Measurements from ENCODE around the gene SLC22A23. TPM values are rescaled to one million over a fixed set of nuclear protein-coding genes. Genes with fewer than 3 reads are reported as not detected.
"Not testable (repeated sequence)": the region's sequence is repeated elsewhere in the genome, so short reads cannot be mapped to it uniquely, and the experiment has no call there.

SLC22A23 gene
- total and polyA plus RNA-seq, 4 donors, result 4.9 to 45.4 (median 19.7) TPM

- 67% methylated on average over 36 of the region's 36 CpGs for WGBS
- DNase-seq (ENCODE audit: low spot score), result no peak
- Histone ChIP-seq H3K4me3 (ENCODE audit: low read depth in 1 of 3, low read length in 3 of 3) (no peak overlapping the region), H3K27me3 (ENCODE audit: control insufficient read depth in 4 of 4, insufficient read depth in 4 of 4, low read length in 3 of 4) (no peaks in the 10 kb centered on the region), H3K27ac (ENCODE audit: low read depth in 1 of 2, low read length in 2 of 2) (no peak overlapping the region), H3K4me1 (ENCODE audit: control insufficient read depth in 4 of 4, insufficient read depth in 4 of 4, low read length in 3 of 4) (peaks cover 2 to 9% (median 7%) of the 10 kb centered on the region in 4 donors), H3K9me3 (ENCODE audit: control insufficient read depth in 4 of 4, low read length in 3 of 4) (peaks cover 0 to 6% (median 0%) of the 10 kb centered on the region in 4 donors), H3K9ac (ENCODE audit: low read depth in 1 of 2, low read length in 2 of 2) (no peak overlapping the region), H3K36me3 (ENCODE audit: control insufficient read depth in 4 of 4, insufficient read depth in 3 of 4, low read depth in 1 of 4, low read length in 3 of 4) (no peaks in the 10 kb centered on the region)
- no peak for TF ChIP-seq NR2F2 (IDR thresholded peaks at IDR 0.05)
- TF ChIP-seq GABPA (IDR thresholded peaks at IDR 0.05 in 1 of 2, conservative IDR thresholded peaks at IDR 0.05 in 1 of 2), result no peak
- no peak for TF ChIP-seq FOXA2 (IDR thresholded peaks at IDR 0.05)
- TF ChIP-seq YY1 (IDR thresholded peaks at IDR 0.05), result no peak
- no peak for TF ChIP-seq HNF4A (conservative IDR thresholded peaks at IDR 0.05)
Observed at GRCh38 chr6:3247255-3248146, 209.3 kb downstream of the SLC22A23 start.

GRCh38 chr6:3245216-3245615, 211.6 kb downstream of the SLC22A23 start:
- Histone ChIP-seq H3K27me3 (ENCODE audit: control insufficient read depth in 4 of 4, insufficient read depth in 4 of 4, low read length in 3 of 4) (no peaks in the 10 kb centered on the region), H3K36me3 (ENCODE audit: control insufficient read depth in 4 of 4, insufficient read depth in 3 of 4, low read depth in 1 of 4, low read length in 3 of 4) (no peaks in the 10 kb centered on the region), H3K9me3 (ENCODE audit: control insufficient read depth in 4 of 4, low read length in 3 of 4) (peaks cover 0 to 6% (median 0%) of the 10 kb centered on the region in 4 donors), H3K9ac (ENCODE audit: low read depth in 1 of 2, low read length in 2 of 2) (no peak overlapping the region), H3K4me1 (ENCODE audit: control insufficient read depth in 4 of 4, insufficient read depth in 4 of 4, low read length in 3 of 4) (peaks cover 0 to 5% (median 3%) of the 10 kb centered on the region in 4 donors), H3K27ac (ENCODE audit: low read depth in 1 of 2, low read length in 2 of 2) (peak overlapping the region; percentile 49 to 66), H3K4me3 (ENCODE audit: low read depth in 1 of 3, low read length in 3 of 3) (no peak overlapping the region)
- no peak for TF ChIP-seq FOXA2 (IDR thresholded peaks at IDR 0.05)
- TF ChIP-seq HNF4G (IDR thresholded peaks at IDR 0.05), result peak; percentile 77
- no peak for TF ChIP-seq REST (IDR thresholded peaks at IDR 0.05)
- TF ChIP-seq RXRA (IDR thresholded peaks at IDR 0.05), result peak; percentile 80 to 84
- peak in 1 of 2 donors; percentile 37 for TF ChIP-seq EGR1 (IDR thresholded peaks at IDR 0.05; ENCODE audit: low read depth in 2 of 2)
- TF ChIP-seq SP1 (IDR thresholded peaks at IDR 0.05), result peak; percentile 86
- TF ChIP-seq NR2F2 (IDR thresholded peaks at IDR 0.05), result no peak
- peak; percentile 97 to 98 for TF ChIP-seq HNF4A (conservative IDR thresholded peaks at IDR 0.05)
- TF ChIP-seq JUND (IDR thresholded peaks at IDR 0.05), result peak; percentile 40 to 42
- TF ChIP-seq GABPA (IDR thresholded peaks at IDR 0.05 in 1 of 2, conservative IDR thresholded peaks at IDR 0.05 in 1 of 2), result no peak
- TF ChIP-seq, protein P1, sequence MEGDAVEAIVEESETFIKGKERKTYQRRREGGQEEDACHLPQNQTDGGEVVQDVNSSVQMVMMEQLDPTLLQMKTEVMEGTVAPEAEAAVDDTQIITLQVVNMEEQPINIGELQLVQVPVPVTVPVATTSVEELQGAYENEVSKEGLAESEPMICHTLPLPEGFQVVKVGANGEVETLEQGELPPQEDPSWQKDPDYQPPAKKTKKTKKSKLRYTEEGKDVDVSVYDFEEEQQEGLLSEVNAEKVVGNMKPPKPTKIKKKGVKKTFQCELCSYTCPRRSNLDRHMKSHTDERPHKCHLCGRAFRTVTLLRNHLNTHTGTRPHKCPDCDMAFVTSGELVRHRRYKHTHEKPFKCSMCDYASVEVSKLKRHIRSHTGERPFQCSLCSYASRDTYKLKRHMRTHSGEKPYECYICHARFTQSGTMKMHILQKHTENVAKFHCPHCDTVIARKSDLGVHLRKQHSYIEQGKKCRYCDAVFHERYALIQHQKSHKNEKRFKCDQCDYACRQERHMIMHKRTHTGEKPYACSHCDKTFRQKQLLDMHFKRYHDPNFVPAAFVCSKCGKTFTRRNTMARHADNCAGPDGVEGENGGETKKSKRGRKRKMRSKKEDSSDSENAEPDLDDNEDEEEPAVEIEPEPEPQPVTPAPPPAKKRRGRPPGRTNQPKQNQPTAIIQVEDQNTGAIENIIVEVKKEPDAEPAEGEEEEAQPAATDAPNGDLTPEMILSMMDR (IDR thresholded peaks at IDR 0.05; ENCODE audit: low read depth, low read length, missing input control), result no peak
- no peak for TF ChIP-seq ATF3 (IDR thresholded peaks at IDR 0.05)
- TF ChIP-seq, protein P2, sequence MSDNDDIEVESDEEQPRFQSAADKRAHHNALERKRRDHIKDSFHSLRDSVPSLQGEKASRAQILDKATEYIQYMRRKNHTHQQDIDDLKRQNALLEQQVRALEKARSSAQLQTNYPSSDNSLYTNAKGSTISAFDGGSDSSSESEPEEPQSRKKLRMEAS (IDR thresholded peaks at IDR 0.05), result peak; percentile 73
- peak; percentile 56 for TF ChIP-seq YY1 (IDR thresholded peaks at IDR 0.05)
- TF ChIP-seq TAF1 (conservative IDR thresholded peaks at IDR 0.05), result no peak
- peak in 1 of 2 donors; percentile 57 for TF ChIP-seq RAD21 (IDR thresholded peaks at IDR 0.05)
- TF ChIP-seq FOXA1 (IDR thresholded peaks at IDR 0.05), result no peak
- no peak for TF ChIP-seq ZBTB33 (IDR thresholded peaks at IDR 0.05)
- 49% methylated on average over 5 of the region's 5 CpGs for WGBS
- DNase-seq (ENCODE audit: low spot score), result no peak

DNA sequence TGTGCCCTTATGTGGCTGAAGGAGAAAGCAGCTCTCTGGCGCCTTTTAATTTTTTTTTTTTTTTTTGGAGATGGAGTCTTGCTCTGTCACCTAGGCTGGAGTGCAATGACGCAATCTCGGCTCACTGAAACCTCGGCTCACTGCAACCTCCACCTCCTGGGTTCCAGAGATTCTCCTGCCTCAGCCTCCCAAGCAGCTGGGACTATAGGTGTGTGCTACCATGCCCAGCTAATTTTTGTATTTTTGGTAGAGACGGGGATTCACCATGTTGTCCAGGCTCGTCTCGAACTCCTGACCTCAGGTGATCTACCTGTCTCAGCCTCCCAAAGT, 212.1 kb downstream of the SLC22A23 start:
- H3K27me3 ChIP-seq (ENCODE audit: control insufficient read depth in 4 of 4, insufficient read depth in 4 of 4, low read length in 3 of 4); DNase-seq (ENCODE audit: low spot score); H3K4me3 ChIP-seq (ENCODE audit: low read depth in 1 of 3, low read length in 3 of 3); H3K9ac ChIP-seq (ENCODE audit: low read depth in 1 of 2, low read length in 2 of 2); H3K9me3 ChIP-seq (ENCODE audit: control insufficient read depth in 4 of 4, low read length in 3 of 4); H3K4me1 ChIP-seq (ENCODE audit: control insufficient read depth in 4 of 4, insufficient read depth in 4 of 4, low read length in 3 of 4); H3K36me3 ChIP-seq (ENCODE audit: control insufficient read depth in 4 of 4, insufficient read depth in 3 of 4, low read depth in 1 of 4, low read length in 3 of 4): not testable (repeated sequence)
- WGBS, result 79% methylated on average over 7 of the region's 7 CpGs
- peak overlapping the region in 1 of 2 donors; percentile 66 for H3K27ac ChIP-seq (ENCODE audit: low read depth in 1 of 2, low read length in 2 of 2)
